Measurements from ENCODE around the gene MSI2.

GRCh38 chr17:57623620-57624019 is 367.3 kb downstream of the MSI2 start:
- no peak for TF ChIP-seq CTCF (IDR thresholded peaks at IDR 0.05)
- TF ChIP-seq POLR2A (IDR thresholded peaks at IDR 0.05): no peak

Measured in right lobe of liver (tissue), 4 donors.